DOHH2 (cell line): Measurements from ENCODE around the gene CLIC3.

Experiments used
- CTCF ChIP-seq: fragments of 200-600 bp; sonication (generic); IDR thresholded peaks from one replicate; pipeline ENCODE4 v1.5.1; 2014; ENCODE audit warnings: antibody characterized with exemption, mild to moderate bottlenecking, low read depth, low read length; ENCODE audit not compliant: poor library complexity, severe bottlenecking
- EZH2phosphoT487 ChIP-seq: fragments of 200-600 bp; sonication (generic); IDR thresholded peaks from 2 replicates; pipeline ENCODE4 v1.6.1; 2017; ENCODE audit warnings: borderline replicate concordance, mild to moderate bottlenecking, antibody characterized with exemption, low read length, moderate library complexity, mixed read lengths

- no peak for TF ChIP-seq CTCF
- TF ChIP-seq EZH2phosphoT487: no peak
Measured at GRCh38 chr9:136978073-136978864, 18.1 kb downstream of the CLIC3 start.
